Mesendoderm (in vitro differentiated cells): ENCODE results near the gene OAS3.

Experiments
- DNase-seq: peaks from one replicate; pipeline ENCODE4 v3.0.0; 2013
- H2AK5ac ChIP-seq: 2 replicates; pipeline ENCODE4 v1.6.1; 2013; ENCODE audit warnings: low read length, inconsistent platforms
- H2BK120ac ChIP-seq: 2 replicates; pipeline ENCODE4 v1.6.1; 2013; ENCODE audit warnings: low read depth, mild to moderate bottlenecking, low read length, moderate library complexity, mixed read lengths
- H2BK15ac ChIP-seq: replicated peaks from 2 replicates; pipeline ENCODE4 v1.6.1; 2013; ENCODE audit warnings: low read depth, mild to moderate bottlenecking, moderate library complexity
- H2BK5ac ChIP-seq: 2 replicates; pipeline ENCODE4 v1.6.1; 2013; ENCODE audit warnings: low read length, inconsistent platforms
- H3K18ac ChIP-seq: 2 replicates; pipeline ENCODE4 v1.6.1; 2013; ENCODE audit warnings: mild to moderate bottlenecking, low read length, mixed read lengths
- H3K23ac ChIP-seq: one replicate; pipeline ENCODE4 v1.6.1; 2013; ENCODE audit warnings: low read length
- H3K27ac ChIP-seq: 2 replicates; pipeline ENCODE4 v1.5.1; 2013; ENCODE audit warnings: low read depth, mild to moderate bottlenecking, inconsistent platforms, low read length, moderate library complexity
- H3K27me3 ChIP-seq: 2 replicates; pipeline ENCODE4 v1.6.1; 2013; ENCODE audit warnings: low read length, control low read depth, mild to moderate bottlenecking, inconsistent platforms; ENCODE audit not compliant: insufficient read depth, poor library complexity
- H3K36me3 ChIP-seq: 2 replicates; pipeline ENCODE4 v1.6.1; 2013; ENCODE audit warnings: low read length, inconsistent platforms; ENCODE audit not compliant: control insufficient read depth, insufficient read depth
- H3K4ac ChIP-seq: one replicate; pipeline ENCODE4 v1.6.1; 2013; ENCODE audit warnings: low read depth, mild to moderate bottlenecking, low read length, moderate library complexity
- H3K4me1 ChIP-seq: 2 replicates; pipeline ENCODE4 v1.6.1; 2013; ENCODE audit warnings: low read depth, low read length, inconsistent platforms; ENCODE audit not compliant: control insufficient read depth
- H3K4me2 ChIP-seq: 2 replicates; pipeline ENCODE4 v1.6.1; 2013; ENCODE audit warnings: low read length
- H3K4me3 ChIP-seq: 2 replicates; pipeline ENCODE4 v1.5.1; 2013; ENCODE audit warnings: mild to moderate bottlenecking, low read length
- H3K56ac ChIP-seq: one replicate; pipeline ENCODE4 v1.6.1; 2013; ENCODE audit warnings: low read length
- H3K79me1 ChIP-seq: 2 replicates; pipeline ENCODE4 v1.6.1; 2013; ENCODE audit warnings: low read length, inconsistent platforms
- H3K79me2 ChIP-seq: 2 replicates; pipeline ENCODE4 v1.6.1; 2013; ENCODE audit warnings: mild to moderate bottlenecking, low read length; ENCODE audit not compliant: control insufficient read depth, insufficient read depth
- H3K9ac ChIP-seq: 2 replicates; pipeline ENCODE4 v1.6.1; 2013; ENCODE audit warnings: low read length, inconsistent platforms
- H4K5ac ChIP-seq: one replicate; pipeline ENCODE4 v1.6.1; 2013; ENCODE audit warnings: low read length
- H4K8ac ChIP-seq: one replicate; pipeline ENCODE4 v1.6.1; 2013; ENCODE audit warnings: low read depth, mild to moderate bottlenecking, control low read depth, low read length, moderate library complexity
- WGBS: extraction: QIAGEN DNeasy Blood & Tissue Kit; methylation state at CpG from one replicate; pipeline ENCODE4 v1.1.7; 2013; ENCODE audit warnings: low lambda C conversion rate, missing lambda C conversion rate; ENCODE audit not compliant: insufficient coverage; ENCODE audit errors: extremely low coverage; 5-methylcytosine and 5-hydroxymethylcytosine counted together

The OAS3 gene

DNA sequence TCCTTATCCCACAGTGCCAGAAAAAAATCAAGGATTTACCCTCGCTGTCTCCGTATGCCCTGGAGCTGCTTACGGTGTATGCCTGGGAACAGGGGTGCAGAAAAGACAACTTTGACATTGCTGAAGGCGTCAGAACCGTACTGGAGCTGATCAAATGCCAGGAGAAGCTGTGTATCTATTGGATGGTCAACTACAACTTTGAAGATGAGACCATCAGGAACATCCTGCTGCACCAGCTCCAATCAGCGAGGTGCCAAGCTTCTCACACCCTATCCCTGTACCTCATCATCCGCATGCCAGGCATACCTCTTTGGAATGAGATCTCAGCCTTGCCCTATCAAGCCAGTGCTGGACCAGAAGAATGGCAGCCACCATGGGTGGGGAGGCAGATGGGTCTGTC lies 59.2 kb downstream of the OAS3 start:
- Histone ChIP-seq H3K79me2 (no peaks in the 10 kb centered on the region), H2BK5ac (no peak overlapping the region), H2BK120ac (no peak overlapping the region), H3K4me3 (no peak overlapping the region), H3K36me3 (no peaks in the 10 kb centered on the region), H3K56ac (no peak overlapping the region), H3K27me3 (no peaks in the 10 kb centered on the region), H3K9ac (no peak overlapping the region), H3K4me2 (no peak overlapping the region), H3K18ac (no peak overlapping the region), H3K27ac (no peak overlapping the region), H4K8ac (no peak overlapping the region), H2BK15ac (no peak overlapping the region), H3K79me1 (no peaks in the 10 kb centered on the region), H3K4me1 (no peaks in the 10 kb centered on the region), H2AK5ac (no peak overlapping the region), H3K23ac (no peak overlapping the region), H4K5ac (no peak overlapping the region), H3K4ac (no peak overlapping the region)
- no peak for DNase-seq
- no CpG with 5 or more reads among the region's 7 CpGs for WGBS

- WGBS, result no CpG with 5 or more reads among the region's 12 CpGs
- no peak overlapping the region for H2BK5ac ChIP-seq
- no peak overlapping the region for H3K4me3 ChIP-seq
- no peak overlapping the region for H3K9ac ChIP-seq
- no peak overlapping the region for H2BK120ac ChIP-seq
- H3K79me2 ChIP-seq, result no peaks in the 10 kb centered on the region
- no peaks in the 10 kb centered on the region for H3K36me3 ChIP-seq
- no peak overlapping the region for H2AK5ac ChIP-seq
- H3K4me1 ChIP-seq, result no peaks in the 10 kb centered on the region
- no peak overlapping the region for H4K8ac ChIP-seq
- H3K23ac ChIP-seq, result no peak overlapping the region
- no peak overlapping the region for H3K27ac ChIP-seq
- H3K18ac ChIP-seq, result no peak overlapping the region
- H4K5ac ChIP-seq, result no peak overlapping the region
- H3K27me3 ChIP-seq, result no peaks in the 10 kb centered on the region
- DNase-seq, result no peak
- no peak overlapping the region for H2BK15ac ChIP-seq
- no peak overlapping the region for H3K56ac ChIP-seq
- no peak overlapping the region for H3K4ac ChIP-seq
- H3K4me2 ChIP-seq, result no peak overlapping the region
- H3K79me1 ChIP-seq, result no peaks in the 10 kb centered on the region
These were observed 60.9 kb downstream of the OAS3 start for GRCh38 chr12:112998987-112999767.

- H3K9ac ChIP-seq, result no peak overlapping the region
- no peak overlapping the region for H3K56ac ChIP-seq
- no CpG with 5 or more reads among the region's 6 CpGs for WGBS
- no peak overlapping the region for H3K27ac ChIP-seq
- H3K79me1 ChIP-seq, result no peaks in the 10 kb centered on the region
- H4K5ac ChIP-seq, result no peak overlapping the region
- H2BK5ac ChIP-seq, result no peak overlapping the region
- H3K4me2 ChIP-seq, result no peak overlapping the region
- H3K18ac ChIP-seq, result no peak overlapping the region
- no peak overlapping the region for H2AK5ac ChIP-seq
- H4K8ac ChIP-seq, result no peak overlapping the region
- H2BK15ac ChIP-seq, result no peak overlapping the region
- H3K4me3 ChIP-seq, result no peak overlapping the region
- no peak for DNase-seq
- H3K79me2 ChIP-seq, result no peaks in the 10 kb centered on the region
- H3K4ac ChIP-seq, result no peak overlapping the region
- H3K4me1 ChIP-seq, result no peaks in the 10 kb centered on the region
- no peaks in the 10 kb centered on the region for H3K27me3 ChIP-seq
- H3K23ac ChIP-seq, result no peak overlapping the region
- no peak overlapping the region for H2BK120ac ChIP-seq
- no peaks in the 10 kb centered on the region for H3K36me3 ChIP-seq
These were observed 62.2 kb downstream of the OAS3 start for GRCh38 chr12:113000433-113000832.

DNA sequence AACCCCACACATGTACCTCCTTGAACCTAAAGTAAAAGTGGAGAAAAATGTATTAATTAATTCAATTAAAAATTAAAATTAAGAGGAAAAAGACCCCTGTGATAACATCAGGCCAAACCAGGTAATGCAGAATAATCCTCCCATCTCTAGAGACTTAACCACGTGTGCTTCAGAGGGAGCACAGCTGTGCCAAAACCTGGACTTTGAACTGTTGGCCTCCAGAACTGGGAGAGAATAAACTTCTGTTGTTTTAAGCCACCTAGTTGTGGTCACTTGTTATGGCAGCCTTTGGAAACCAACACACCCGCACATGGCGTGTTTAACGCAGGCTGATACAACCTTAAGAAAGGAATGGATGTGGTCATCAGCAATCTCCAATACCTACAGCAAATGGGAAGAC lies 63.9 kb downstream of the OAS3 start:
- no peak overlapping the region for H2AK5ac ChIP-seq
- no peak overlapping the region for H3K27ac ChIP-seq
- H3K23ac ChIP-seq, result no peak overlapping the region
- H2BK5ac ChIP-seq, result no peak overlapping the region
- no peak overlapping the region for H3K56ac ChIP-seq
- H3K4me1 ChIP-seq, result no peaks in the 10 kb centered on the region
- H3K79me2 ChIP-seq, result no peaks in the 10 kb centered on the region
- H3K9ac ChIP-seq, result no peak overlapping the region
- H4K8ac ChIP-seq, result no peak overlapping the region
- DNase-seq, result no peak
- H2BK120ac ChIP-seq, result no peak overlapping the region
- H3K27me3 ChIP-seq, result no peaks in the 10 kb centered on the region
- no peak overlapping the region for H3K4ac ChIP-seq
- no peak overlapping the region for H2BK15ac ChIP-seq
- no peak overlapping the region for H3K18ac ChIP-seq
- no peak overlapping the region for H4K5ac ChIP-seq
- no peaks in the 10 kb centered on the region for H3K36me3 ChIP-seq
- WGBS, result no CpG with 5 or more reads among the region's 4 CpGs
- H3K4me3 ChIP-seq, result no peak overlapping the region
- no peak overlapping the region for H3K4me2 ChIP-seq
- H3K79me1 ChIP-seq, result no peaks in the 10 kb centered on the region

- Histone ChIP-seq H3K27me3 (no peaks in the 10 kb centered on the region), H3K56ac (no peak overlapping the region), H4K5ac (no peak overlapping the region), H3K4ac (no peak overlapping the region), H2BK120ac (no peak overlapping the region), H4K8ac (no peak overlapping the region), H3K4me2 (no peak overlapping the region), H2BK5ac (no peak overlapping the region), H3K9ac (no peak overlapping the region), H2BK15ac (no peak overlapping the region), H3K27ac (no peak overlapping the region), H3K79me2 (no peaks in the 10 kb centered on the region), H3K4me3 (no peak overlapping the region), H3K4me1 (no peaks in the 10 kb centered on the region), H3K18ac (no peak overlapping the region), H3K23ac (no peak overlapping the region), H2AK5ac (no peak overlapping the region), H3K79me1 (no peaks in the 10 kb centered on the region), H3K36me3 (no peaks in the 10 kb centered on the region)
- no CpG with 5 or more reads among the region's 5 CpGs for WGBS
- no peak for DNase-seq
These were observed 64.4 kb downstream of the OAS3 start for GRCh38 chr12:113002676-113003075.

- Histone ChIP-seq H3K23ac (no peak overlapping the region), H2BK5ac (no peak overlapping the region), H2BK120ac (no peak overlapping the region), H3K79me2 (no peaks in the 10 kb centered on the region), H3K79me1 (no peaks in the 10 kb centered on the region), H3K18ac (no peak overlapping the region), H4K5ac (no peak overlapping the region), H4K8ac (no peak overlapping the region), H2BK15ac (no peak overlapping the region), H3K9ac (no peak overlapping the region), H3K4me3 (no peak overlapping the region), H3K36me3 (no peaks in the 10 kb centered on the region), H3K4me2 (no peak overlapping the region), H3K4ac (no peak overlapping the region), H3K27me3 (no peaks in the 10 kb centered on the region), H2AK5ac (no peak overlapping the region), H3K27ac (no peak overlapping the region), H3K4me1 (no peaks in the 10 kb centered on the region), H3K56ac (no peak overlapping the region)
- WGBS, result no CpG with 5 or more reads among the region's 9 CpGs
- DNase-seq, result no peak
These were observed 65.4 kb downstream of the OAS3 start for GRCh38 chr12:113003636-113004035.
